Left lung (tissue), 10 donors: ENCODE measurements around the gene ANO2. TPM values are rescaled to one million over a fixed set of nuclear protein-coding genes. Genes with fewer than 3 reads are reported as not detected.
"Not testable (repeated sequence)": the region's sequence is repeated elsewhere in the genome, so short reads cannot be mapped to it uniquely, and the experiment has no call there.

Experiments
- ATAC-seq: fragments of 200-7000 bp; cut with Tn5 transposase; one replicate; pipeline ENCODE4 v1.9.1; 2020; ENCODE audit warnings: moderate library complexity
- DNase-seq, 4 donors: peaks; one replicate each; pipeline ENCODE4 v3.0.0-alpha.2; 2013 to 2020
- H3K27ac ChIP-seq, 2 donors: fragments of 200-600 bp; sonication (generic) in 1 of 2; one replicate each; pipeline versions ENCODE4 v1.5.0 to v1.8.0; 2020 to 2021
- H3K27me3 ChIP-seq, 2 donors: fragments of 200-600 bp; sonication (generic) in 1 of 2; one replicate each; pipeline versions ENCODE4 v1.5.0 to v1.8.0; 2020 to 2021
- H3K36me3 ChIP-seq, 2 donors: fragments of 200-600 bp; sonication (generic) in 1 of 2; one replicate each; pipeline versions ENCODE4 v1.5.0 to v1.8.0; 2020 to 2021
- H3K4me1 ChIP-seq, 2 donors: fragments of 200-600 bp; one replicate each; pipeline ENCODE4 v1.8.0; 2021
- H3K4me3 ChIP-seq, 2 donors: fragments of 200-600 bp; sonication (generic) in 1 of 2; one replicate each; pipeline versions ENCODE4 v1.5.0 to v1.8.0; 2020 to 2021; ENCODE audit warnings: mild to moderate bottlenecking in 1 of 2
- H3K9me3 ChIP-seq, 2 donors: fragments of 200-600 bp; sonication (generic) in 1 of 2; one replicate each; pipeline versions ENCODE4 v1.5.0 to v1.8.0; 2020 to 2021
- CTCF ChIP-seq, 2 donors: fragments of 200-600 bp; sonication (generic) in 1 of 2; IDR thresholded peaks; one replicate each; pipeline versions ENCODE4 v1.5.0 to v1.8.0; 2021; ENCODE audit warnings: antibody characterized with exemption in 2 of 2
- intact Hi-C, 2 donors: fragments of 100-400 bp; cut with DNase I; formaldehyde crosslinking; loops; one replicate each; pipeline versions ENCODE4 v1.11.2 to v1.14.2; 2022
- polyA plus RNA-seq, 6 donors: library from polyadenylated mRNA; unstranded; fragments of 120-200 nt; gene quantifications; one replicate each; pipeline ENCODE4 v1.2.1, GENCODE V29; 2013; ENCODE audit not compliant: insufficient read length in 6 of 6
- total RNA-seq, 2 donors: library from RNA; stranded (reverse); fragmentation: NEBNext Ultra II Directional; extraction: Animal tissue kit (Norgen Biotek cat#: 25700); gene quantifications; one replicate each; pipeline ENCODE4 v1.2.1, GENCODE V29; 2021
- donor health status: DM: no; HTN: yes; CAD: no.
- donor health status: DM: no; HTN: no; CAD: no.

ANO2 gene
- total and polyA plus RNA-seq, 8 donors, result 3.4 to 10.5 (median 6.1) TPM

GRCh38 chr12:5827591-5827990 is 117.5 kb downstream of the ANO2 start:
- no peak for TF ChIP-seq CTCF (IDR thresholded peaks at IDR 0.05)
- peaks cover 0 to 6% of the 10 kb centered on the region in 2 donors for H3K27me3 ChIP-seq
- H3K4me1 ChIP-seq, result no peaks in the 10 kb centered on the region
- no peak for DNase-seq
- no peaks in the 10 kb centered on the region for H3K36me3 ChIP-seq
- no peak for ATAC-seq
- intact Hi-C loops, result no loop called here
- H3K9me3 ChIP-seq, result peaks cover 0 to 14% of the 10 kb centered on the region in 2 donors
- H3K27ac ChIP-seq, result no peak overlapping the region
- H3K4me3 ChIP-seq, result no peak overlapping the region

GRCh38 chr12:5825761-5826160 is 119.3 kb downstream of the ANO2 start:
- ATAC-seq, intact Hi-C loops, H3K27me3 ChIP-seq, DNase-seq, H3K27ac ChIP-seq, H3K4me1 ChIP-seq, H3K36me3 ChIP-seq, H3K4me3 ChIP-seq: not testable (repeated sequence)
- peaks cover 0 to 29% of the 10 kb centered on the region in 2 donors for H3K9me3 ChIP-seq

- H3K27ac ChIP-seq, ATAC-seq, DNase-seq, intact Hi-C loops, H3K4me3 ChIP-seq, H3K27me3 ChIP-seq, H3K4me1 ChIP-seq, H3K36me3 ChIP-seq: not testable (repeated sequence)
- H3K9me3 ChIP-seq, result peaks cover 0 to 38% of the 10 kb centered on the region in 2 donors
These were observed 126.2 kb downstream of the ANO2 start for GRCh38 chr12:5818877-5819276.

- ATAC-seq (no peak), DNase-seq (no peak)
- H3K4me1 ChIP-seq, result no peaks in the 10 kb centered on the region
- H3K36me3 ChIP-seq, result no peaks in the 10 kb centered on the region
- no peak overlapping the region for H3K4me3 ChIP-seq
- H3K9me3 ChIP-seq, result peaks cover 0 to 29% of the 10 kb centered on the region in 2 donors
- intact Hi-C loops, result no loop called here
- H3K27me3 ChIP-seq, result no peaks in the 10 kb centered on the region
- no peak for TF ChIP-seq CTCF (IDR thresholded peaks at IDR 0.05)
- H3K27ac ChIP-seq, result no peak overlapping the region
These were observed 127.8 kb downstream of the ANO2 start for GRCh38 chr12:5817246-5817645.

GRCh38 chr12:5809586-5809985 is 135.5 kb downstream of the ANO2 start:
- DNase-seq (no peak), ATAC-seq (no peak)
- H3K4me3 ChIP-seq, result no peak overlapping the region
- TF ChIP-seq CTCF (IDR thresholded peaks at IDR 0.05), result no peak
- H3K27me3 ChIP-seq, result peaks cover 0 to 11% of the 10 kb centered on the region in 2 donors
- H3K36me3 ChIP-seq, result no peaks in the 10 kb centered on the region
- H3K27ac ChIP-seq, result no peak overlapping the region
- intact Hi-C loops, result no loop called here
- H3K9me3 ChIP-seq, result no peaks in the 10 kb centered on the region
- H3K4me1 ChIP-seq, result no peaks in the 10 kb centered on the region

GRCh38 chr12:5808981-5809380 is 136.1 kb downstream of the ANO2 start:
- no peaks in the 10 kb centered on the region for H3K9me3 ChIP-seq
- ATAC-seq, result peak; percentile 42
- no peaks in the 10 kb centered on the region for H3K4me1 ChIP-seq
- H3K36me3 ChIP-seq, result no peaks in the 10 kb centered on the region
- H3K27ac ChIP-seq, result no peak overlapping the region
- intact Hi-C loops, result no loop called here
- no peak overlapping the region for H3K4me3 ChIP-seq
- peaks cover 0 to 11% of the 10 kb centered on the region in 2 donors for H3K27me3 ChIP-seq
- no peak for TF ChIP-seq CTCF (IDR thresholded peaks at IDR 0.05)
- DNase-seq, result no peak
